Kidney epithelial cell (primary cell): ENCODE measurements around the gene ACVRL1. TPM values are rescaled to one million over a fixed set of nuclear protein-coding genes. Genes with fewer than 3 reads are reported as not detected.
A peak's percentile ranks its signal among the peaks of the same experiment; 100 is the strongest.

Experiments
- DNase-seq: peaks from one replicate; pipeline ENCODE4 v3.0.0-alpha.2; 2010; ENCODE audit warnings: low read depth
- H3K27me3 ChIP-seq: 2 replicates; pipeline ENCODE4 v1.6.0; 2011; ENCODE audit warnings: low read length; ENCODE audit not compliant: control insufficient read depth, insufficient read depth
- H3K36me3 ChIP-seq: 2 replicates; pipeline ENCODE4 v1.5.1; 2011; ENCODE audit warnings: low read length; ENCODE audit not compliant: control insufficient read depth, insufficient read depth
- H3K4me3 ChIP-seq: 2 replicates; pipeline ENCODE4 v1.5.1; 2011; ENCODE audit warnings: low read depth, mild to moderate bottlenecking, control low read depth, low read length
- CTCF ChIP-seq: IDR thresholded peaks from 2 replicates; pipeline ENCODE4 v1.5.1; 2011; ENCODE audit warnings: mild to moderate bottlenecking, moderate library complexity, low read length, control low read depth, inconsistent platforms; ENCODE audit not compliant: insufficient read depth, poor library complexity, severe bottlenecking
- total RNA-seq: library from RNA; depleted of rRNA; stranded (reverse); fragments of >200 nt; gene quantifications from 2 replicates; pipeline ENCODE4 v1.2.3, GENCODE V29; 2015

Gene ACVRL1
- total RNA-seq, 1 donor from 2014 or later, result 9.7 TPM

GRCh38 chr12:51891843-51892242, 15.5 kb upstream of the ACVRL1 start:
- H3K27me3 ChIP-seq, result no peaks in the 10 kb centered on the region
- H3K4me3 ChIP-seq, result no peak overlapping the region
- no peak for DNase-seq
- TF ChIP-seq CTCF, result peak; percentile 30
- no peaks in the 10 kb centered on the region for H3K36me3 ChIP-seq

GRCh38 chr12:51893786-51894185, 13.5 kb upstream of the ACVRL1 start:
- TF ChIP-seq CTCF, result no peak

GRCh38 chr12:51895378-51896135, 11.7 kb upstream of the ACVRL1 start:
- Histone ChIP-seq H3K27me3 (no peaks in the 10 kb centered on the region), H3K4me3 (no peak overlapping the region), H3K36me3 (no peaks in the 10 kb centered on the region)
- DNase-seq, result no peak
- no peak for TF ChIP-seq CTCF

More at GRCh38 chr12:51893786-51894185, 13.5 kb upstream of the ACVRL1 start:
- Histone ChIP-seq H3K27me3 (no peaks in the 10 kb centered on the region), H3K4me3 (no peak overlapping the region), H3K36me3 (no peaks in the 10 kb centered on the region)
- no peak for DNase-seq

- Histone ChIP-seq H3K4me3 (no peak overlapping the region), H3K27me3 (no peaks in the 10 kb centered on the region), H3K36me3 (no peaks in the 10 kb centered on the region)
- TF ChIP-seq CTCF, result no peak
- DNase-seq, result no peak
Measured at GRCh38 chr12:51896236-51896635, 11.1 kb upstream of the ACVRL1 start.

- no peaks in the 10 kb centered on the region for H3K27me3 ChIP-seq
- H3K4me3 ChIP-seq, result no peak overlapping the region
- no peak for TF ChIP-seq CTCF
- H3K36me3 ChIP-seq, result no peaks in the 10 kb centered on the region
- no peak for DNase-seq
Measured at GRCh38 chr12:51897181-51897580, 10.1 kb upstream of the ACVRL1 start.

- Histone ChIP-seq H3K36me3 (no peaks in the 10 kb centered on the region), H3K4me3 (no peak overlapping the region), H3K27me3 (no peaks in the 10 kb centered on the region)
- TF ChIP-seq CTCF, result no peak
- no peak for DNase-seq
Measured at GRCh38 chr12:51898506-51898905, 8.8 kb upstream of the ACVRL1 start.
